HepG2 (cell line): ENCODE data around the gene RASL12. TPM values are rescaled to one million over a fixed set of nuclear protein-coding genes. Genes with fewer than 3 reads are reported as not detected.

Experiments
- ATAC-seq: fragments of 200-7000 bp; cut with Tn5 transposase; 3 replicates; pipeline ENCODE4 v1.9.1; 2020; ENCODE audit warnings: mild to moderate bottlenecking, moderate library complexity
- BruUV-seq: library from RNA; stranded (reverse); fragments of 400-500 nt; replicated peaks from 2 replicates; lab custom pipeline; 2021; lab: Mats Ljungman, UMichigan
- CTCF ChIA-PET: fragments of 300-600 bp; formaldehyde crosslinking; extraction: SDS; loops from one replicate; lab custom pipeline; 2021; ENCODE audit warnings: low total read pairs, inconsistent platforms, low intra/inter-chr PET ratio; lab: Yijun Ruan, JAX
- POLR2A ChIA-PET: fragments of 350-600 bp; sonication (Branson Sonifier 250); formaldehyde crosslinking; loops from one replicate; lab custom pipeline; 2020; ENCODE audit warnings: antibody characterized with exemption, inconsistent platforms; lab: Yijun Ruan, JAX
- DNase-seq: peaks from one replicate; pipeline ENCODE4 v3.0.0-alpha.2; 2015; ENCODE audit warnings: low spot score
- FAIRE-seq: peaks from 3 replicates; lab custom pipeline; 2011; peaks lifted over from hg19 to GRCh38; lab: Jason Lieb, UNC
- H2AFZ ChIP-seq: one replicate; pipeline ENCODE4 v1.6.1; 2011; ENCODE audit warnings: low read length, inconsistent platforms
- H3K27ac ChIP-seq: fragments of 300-600 bp; 3 replicates; pipeline ENCODE4 v1.8.0; 2011; ENCODE audit warnings: mixed run types, mild to moderate bottlenecking, mixed read lengths, low read length, inconsistent platforms; ENCODE audit not compliant: insufficient read depth; ENCODE audit errors: extremely low read length
- H3K27me3 ChIP-seq, 2 experiments: fragments of 200-600 bp in 1 of 2; 2 replicates in 1 of 2; 3 replicates in 1 of 2; pipeline versions ENCODE4 v1.6.0 to v1.8.0; 2011; ENCODE audit warnings: low read length in 2 of 2, mild to moderate bottlenecking in 2 of 2, moderate library complexity in 2 of 2, inconsistent platforms in 1 of 2; ENCODE audit not compliant: insufficient read depth in 2 of 2, control insufficient read depth in 1 of 2
- H3K36me3 ChIP-seq, 2 experiments: fragments of 200-600 bp in 1 of 2; replicated peaks in 1 of 2; 2 replicates in 1 of 2; 3 replicates in 1 of 2; pipeline versions ENCODE4 v1.5.1 to v1.8.0; 2011; ENCODE audit warnings: low read length in 2 of 2, inconsistent platforms in 1 of 2; ENCODE audit not compliant: insufficient read depth in 2 of 2, control insufficient read depth in 1 of 2
- H3K4me1 ChIP-seq: 2 replicates; pipeline ENCODE4 v1.5.1; 2012; ENCODE audit warnings: low read length, inconsistent platforms; ENCODE audit not compliant: insufficient read depth
- H3K4me2 ChIP-seq: 2 replicates; pipeline ENCODE4 v1.6.0; 2011; ENCODE audit warnings: low read depth, low read length, inconsistent platforms
- H3K4me3 ChIP-seq, 3 experiments: fragments of 200-600 bp in 1 of 3; sonication (generic), shearing (Covaris generic) in 1 of 3; replicated peaks in 1 of 3; 2 replicates each; pipeline ENCODE4 v1.5.1; 2011 to 2016; ENCODE audit warnings: low read length in 3 of 3, inconsistent platforms in 2 of 3, low read depth in 2 of 3, mild to moderate bottlenecking in 2 of 3, control low read depth in 1 of 3, mixed read lengths in 1 of 3; ENCODE audit not compliant: insufficient read depth in 1 of 3
- H3K79me2 ChIP-seq: one replicate; pipeline ENCODE4 v1.6.1; 2011; ENCODE audit warnings: low read length, inconsistent platforms; ENCODE audit not compliant: insufficient read depth
- H3K9ac ChIP-seq: 2 replicates; pipeline ENCODE4 v1.6.0; 2011; ENCODE audit warnings: mild to moderate bottlenecking, low read depth, low read length, inconsistent platforms; ENCODE audit not compliant: insufficient read depth
- H3K9me3 ChIP-seq: 2 replicates; pipeline ENCODE4 v1.5.1; 2012; ENCODE audit warnings: mild to moderate bottlenecking, low read length
- H4K20me1 ChIP-seq: 2 replicates; pipeline ENCODE4 v1.6.0; 2011; ENCODE audit warnings: inconsistent platforms, mild to moderate bottlenecking, low read length, moderate library complexity; ENCODE audit not compliant: insufficient read depth
- CBFB ChIP-seq: sonication (generic); formaldehyde crosslinking; IDR thresholded peaks from 2 replicates; pipeline ENCODE4 v1.4.0; 2020; ENCODE audit warnings: missing genetic modification reagents
- CHD2 ChIP-seq: IDR thresholded peaks from 2 replicates; pipeline ENCODE4 v1.6.1; 2011; ENCODE audit warnings: low read depth, low read length, improper control_type of control experiment
- DPF2 ChIP-seq: sonication (generic); formaldehyde crosslinking; IDR thresholded peaks from 2 replicates; pipeline ENCODE4 v1.4.0; 2020; ENCODE audit warnings: mild to moderate bottlenecking, low read depth, missing genetic modification reagents, borderline replicate concordance
- GPBP1L1 ChIP-seq: sonication (generic); formaldehyde crosslinking; IDR thresholded peaks from 2 replicates; pipeline ENCODE4 v1.5.0; 2020; ENCODE audit warnings: mild to moderate bottlenecking, missing genetic modification reagents
- HNRNPK ChIP-seq: fragments of 200-400 bp; formaldehyde crosslinking; IDR thresholded peaks from 2 replicates; pipeline ENCODE4 v1.6.1; 2018; ENCODE audit warnings: low read length, low read depth, moderate library complexity, mild to moderate bottlenecking; ENCODE audit not compliant: poor library complexity, severe bottlenecking
- HNRNPUL1 ChIP-seq: fragments of 200-400 bp; formaldehyde crosslinking; IDR thresholded peaks from 2 replicates; pipeline ENCODE4 v1.6.1; 2017; ENCODE audit warnings: low read depth, mild to moderate bottlenecking, low read length, moderate library complexity
- MXD1 ChIP-seq: sonication (generic); formaldehyde crosslinking; IDR thresholded peaks from 2 replicates; pipeline ENCODE4 v1.4.0; 2020; ENCODE audit warnings: mild to moderate bottlenecking, missing genetic modification reagents
- NCOA1 ChIP-seq: sonication (generic); formaldehyde crosslinking; IDR thresholded peaks from 2 replicates; pipeline ENCODE4 v1.9.0; 2021; ENCODE audit warnings: missing genetic modification reagents
- NFKB2 ChIP-seq: sonication (generic); formaldehyde crosslinking; IDR thresholded peaks from 2 replicates; pipeline ENCODE4 v1.4.0; 2020; ENCODE audit warnings: missing genetic modification reagents, borderline replicate concordance
- RFX1 ChIP-seq: fragments of 450-650 bp; IDR thresholded peaks from 2 replicates; pipeline ENCODE4 v1.6.1; 2017
- TBX3 ChIP-seq: fragments of 450-650 bp; IDR thresholded peaks from 2 replicates; pipeline ENCODE4 v1.6.1; 2017; ENCODE audit warnings: antibody characterized with exemption, mild to moderate bottlenecking, inconsistent platforms, borderline replicate concordance
- TRAFD1 ChIP-seq: sonication (generic); formaldehyde crosslinking; IDR thresholded peaks from 2 replicates; pipeline ENCODE4 v1.5.1; 2020; ENCODE audit warnings: missing genetic modification reagents, mild to moderate bottlenecking, borderline replicate concordance
- ZBTB26 ChIP-seq: IDR thresholded peaks from 2 replicates; pipeline ENCODE4 v1.6.1; 2016; ENCODE audit warnings: missing compliant biosample characterization, missing genetic modification reagents, borderline replicate concordance
- ZNF280D ChIP-seq: sonication (generic); formaldehyde crosslinking; IDR thresholded peaks from 2 replicates; pipeline ENCODE4 v1.5.1; 2020; ENCODE audit warnings: mild to moderate bottlenecking, missing genetic modification reagents
- ZNF33A ChIP-seq: sonication (generic); formaldehyde crosslinking; IDR thresholded peaks from 2 replicates; pipeline ENCODE4 v1.5.1; 2020; ENCODE audit warnings: missing genetic modification reagents, mild to moderate bottlenecking, moderate library complexity, borderline replicate concordance
- ZNF567 ChIP-seq: sonication (generic); formaldehyde crosslinking; IDR thresholded peaks from 2 replicates; pipeline ENCODE4 v1.8.1; 2023; ENCODE audit warnings: mild to moderate bottlenecking, missing genetic modification reagents, borderline replicate concordance
- ZNF75D ChIP-seq: sonication (generic); formaldehyde crosslinking; IDR thresholded peaks from 2 replicates; pipeline ENCODE4 v1.8.1; 2023; ENCODE audit warnings: missing genetic modification reagents, mild to moderate bottlenecking, borderline replicate concordance
- WGBS: methylation state at CpG from one replicate; pipeline ENCODE4 v1.1.6; 2017; ENCODE audit warnings: low lambda C conversion rate; 5-methylcytosine and 5-hydroxymethylcytosine counted together
- in situ Hi-C: cut with HindIII; loops from 2 replicates; pipeline ENCODE4 v1.10.0; 2017; ENCODE audit warnings: low pct_unique_long_range_greater_than_20kb; ENCODE audit not compliant: extremely low pct_ligation_motif_present
- intact Hi-C: fragments of 100-400 bp; cut with micrococcal nuclease; formaldehyde crosslinking; loops from one replicate; pipeline ENCODE4 v1.10.0; 2022; ENCODE audit not compliant: unreplicated experiment
- polyA plus RNA-seq, 8 experiments: library from polyadenylated mRNA; depleted of rRNA in 3 of 8; stranded (reverse) in 7 of 8; unstranded in 1 of 8; fragments of >200 nt; fragmentation: Illumina TruSeq in 4 of 8; extraction: Trizol in 4 of 8; gene quantifications; 2 replicates each; pipeline versions ENCODE4 v1.2.1 to v1.2.3, GENCODE V29; 2011 to 2016; ENCODE audit warnings: low read depth in 4 of 8, missing spikeins in 1 of 8, mixed read lengths in 1 of 8; ENCODE audit not compliant: insufficient read depth in 1 of 8
- total RNA-seq, 5 experiments: library from RNA; depleted of rRNA; stranded (reverse); fragments of >200 nt; fragmentation: Illumina TruSeq; extraction: Trizol; gene quantifications; 2 replicates each; pipeline ENCODE4 v1.2.3, GENCODE V29; 2016; ENCODE audit warnings: low read depth in 1 of 5

The RASL12 gene
- total and polyA plus RNA-seq, 2 of the 13 experiments (the other 11 are each of a cell fraction or from before 2014, with no cell fraction given), result 0.16 to 0.55 TPM

- H3K4me1 ChIP-seq, result peaks cover 91% of the 10 kb centered on the region
- WGBS, result 90% methylated on average over 4 of the region's 4 CpGs
- no peak overlapping the region for H3K4me2 ChIP-seq
- H4K20me1 ChIP-seq, result no peaks in the 10 kb centered on the region
- DNase-seq (no peak), ATAC-seq (no peak), FAIRE-seq (no peak)
- no peaks in the 10 kb centered on the region for H3K79me2 ChIP-seq
- no peaks in the 10 kb centered on the region for H3K36me3 ChIP-seq
- no peak overlapping the region for H3K9ac ChIP-seq
- H3K9me3 ChIP-seq, result no peaks in the 10 kb centered on the region
- intact Hi-C loops (no loop called here), in situ Hi-C loops (no loop called here)
- peak overlapping the region; percentile 16 for H3K27ac ChIP-seq
- peak overlapping the region; percentile 16 for H2AFZ ChIP-seq
- no peak overlapping the region for H3K4me3 ChIP-seq
- CTCF ChIA-PET, result interaction anchor here (1.0 kb wide), 1 partner anchor 9 kb away, joined by 3 read pairs; no protein-coding TSS in a partner anchor
- H3K27me3 ChIP-seq, result no peaks in the 10 kb centered on the region
- no TSS peak for BruUV-seq
- POLR2A ChIA-PET, result interaction anchor here (1.6 kb wide), 1 partner anchor 262 kb away, joined by 5 read pairs; the partner anchor contains the start of gene RNU5B-1
- TF ChIP-seq HNRNPUL1 (no peak), GPBP1L1 (CRISPR knock-in tag) (no peak), CHD2 (no peak), CBFB (CRISPR knock-in tag) (no peak), NCOA1 (CRISPR knock-in tag) (no peak), ZNF280D (CRISPR knock-in tag) (no peak), MXD1 (CRISPR knock-in tag) (no peak), TRAFD1 (no peak), ZNF33A (no peak), RFX1 (no peak), ZBTB26 (CRISPR knock-in tag) (no peak), HNRNPK (no peak), NFKB2 (CRISPR knock-in tag) (no peak), TBX3 (no peak), ZNF567 (CRISPR knock-in tag) (no peak), DPF2 (CRISPR knock-in tag) (no peak), ZNF75D (no peak)
These were observed 24.9 kb downstream of the RASL12 start for GRCh38 chr15:65042776-65043327.
